ENCODE results near the gene ENDOG. TPM values are rescaled to one million over a fixed set of nuclear protein-coding genes. Genes with fewer than 3 reads are reported as not detected.

ENDOG gene
- total RNA-seq, 1 donor from 2014 or later: 20.5 TPM

GRCh38 chr9:128818839-128819715 lies 777 bp downstream of the ENDOG start:
- no peaks in the 10 kb centered on the region for H3K27me3 ChIP-seq (ENCODE audit: control insufficient read depth, insufficient read depth, low read length)
- no peaks in the 10 kb centered on the region for H3K36me3 ChIP-seq (ENCODE audit: control insufficient read depth, insufficient read depth, low read length)
- H3K4me3 ChIP-seq (ENCODE audit: low read depth, low read length): peak overlapping the region; percentile 68
- no peak for DNase-seq (ENCODE audit: low read depth)
- no peak for TF ChIP-seq CTCF (IDR thresholded peaks at IDR 0.05; ENCODE audit: insufficient read depth, low read length, poor library complexity, severe bottlenecking)

GRCh38 chr9:128819716-128820664 lies 1.7 kb downstream of the ENDOG start:
- Histone ChIP-seq H3K27me3 (ENCODE audit: control insufficient read depth, insufficient read depth, low read length) (no peaks in the 10 kb centered on the region), H3K4me3 (ENCODE audit: low read depth, low read length) (no peak overlapping the region), H3K36me3 (ENCODE audit: control insufficient read depth, insufficient read depth, low read length) (no peaks in the 10 kb centered on the region)
- no peak for TF ChIP-seq CTCF (IDR thresholded peaks at IDR 0.05; ENCODE audit: insufficient read depth, low read length, poor library complexity, severe bottlenecking)
- DNase-seq (ENCODE audit: low read depth): no peak

- Histone ChIP-seq H3K36me3 (ENCODE audit: control insufficient read depth, insufficient read depth, low read length) (no peaks in the 10 kb centered on the region), H3K27me3 (ENCODE audit: control insufficient read depth, insufficient read depth, low read length) (no peaks in the 10 kb centered on the region), H3K4me3 (ENCODE audit: low read depth, low read length) (no peak overlapping the region)
- no peak for DNase-seq (ENCODE audit: low read depth)
- TF ChIP-seq CTCF (IDR thresholded peaks at IDR 0.05; ENCODE audit: insufficient read depth, low read length, poor library complexity, severe bottlenecking): no peak
Measured at GRCh38 chr9:128820665-128821583, 2.6 kb downstream of the ENDOG start.

- H3K4me3 ChIP-seq (ENCODE audit: low read depth, low read length): no peak overlapping the region
Measured at GRCh38 chr9:128821584-128822406, 3.5 kb downstream of the ENDOG start.

More at GRCh38 chr9:128821584-128822406, 3.5 kb downstream of the ENDOG start:
- Histone ChIP-seq H3K27me3 (ENCODE audit: control insufficient read depth, insufficient read depth, low read length) (no peaks in the 10 kb centered on the region), H3K36me3 (ENCODE audit: control insufficient read depth, insufficient read depth, low read length) (peaks cover 1% of the 10 kb centered on the region)
- no peak for TF ChIP-seq CTCF (IDR thresholded peaks at IDR 0.05; ENCODE audit: insufficient read depth, low read length, poor library complexity, severe bottlenecking)
- DNase-seq (ENCODE audit: low read depth): no peak
